Upper lobe of left lung (tissue), 6 donors: ENCODE measurements around the gene CPVL. TPM values are rescaled to one million over a fixed set of nuclear protein-coding genes. Genes with fewer than 3 reads are reported as not detected.

Experiments
- ATAC-seq, 2 donors: fragments of 200-7000 bp; cut with Tn5 transposase; one replicate each; pipeline ENCODE4 v1.9.1; 2022; ENCODE audit warnings: mild to moderate bottlenecking in 2 of 2, moderate library complexity in 2 of 2; ENCODE audit not compliant: low FRiP score in 2 of 2
- DNase-seq, 2 donors: peaks; one replicate each; pipeline ENCODE4 v3.0.0-alpha.2; 2019 to 2020
- H3K27ac ChIP-seq, 4 donors: fragments of 200-600 bp; sonication (generic); one replicate each; pipeline ENCODE4 v1.5.1; 2016 to 2019
- H3K27me3 ChIP-seq, 4 donors: fragments of 200-600 bp; sonication (generic); one replicate each; pipeline ENCODE4 v1.5.1; 2017 to 2019
- H3K36me3 ChIP-seq, 4 donors: fragments of 200-600 bp; sonication (generic); one replicate each; pipeline ENCODE4 v1.5.1; 2016 to 2019
- H3K4me1 ChIP-seq, 4 donors: fragments of 200-600 bp; sonication (generic); one replicate each; pipeline ENCODE4 v1.5.1; 2018 to 2019
- H3K4me3 ChIP-seq, 4 donors: fragments of 200-600 bp; sonication (generic); one replicate each; pipeline ENCODE4 v1.5.1; 2017 to 2019; ENCODE audit warnings: mild to moderate bottlenecking in 2 of 4, moderate library complexity in 1 of 4
- H3K9me3 ChIP-seq, 4 donors: fragments of 200-600 bp; sonication (generic); one replicate each; pipeline ENCODE4 v1.5.1; 2018 to 2019
- EP300 ChIP-seq, 4 donors: sonication (generic); formaldehyde crosslinking; IDR thresholded peaks; one replicate each; pipeline ENCODE4 v1.5.1; 2017; ENCODE audit warnings: antibody characterized with exemption in 4 of 4, control low read depth in 2 of 4
- POLR2A ChIP-seq, 4 donors: fragments of 450-650 bp; IDR thresholded peaks; one replicate each; pipeline ENCODE4 v1.5.1; 2016 to 2017; ENCODE audit warnings: antibody characterized with exemption in 4 of 4, mild to moderate bottlenecking in 2 of 4
- POLR2AphosphoS5 ChIP-seq, 2 donors: sonication (generic); formaldehyde crosslinking; IDR thresholded peaks; one replicate each; pipeline ENCODE4 v1.5.1; 2017; ENCODE audit warnings: antibody characterized with exemption in 2 of 2
- WGBS, 2 donors: methylation state at CpG; one replicate each; pipeline ENCODE4 v1.1.5; 2017 to 2018; 5-methylcytosine and 5-hydroxymethylcytosine counted together
- total RNA-seq, 6 donors: library from RNA; depleted of rRNA in 4 of 6; stranded (reverse); fragments of >200 nt in 4 of 6; gene quantifications; one replicate each; pipeline versions ENCODE4 v1.1.0 to v1.2.1, GENCODE V29; 2016 to 2021
- TF ChIP-seq, protein P1 (sequence below), 6 experiments: fragments of 450-650 bp in 4 of 6; fragments of 200-600 bp in 2 of 6; sonication (generic) in 2 of 6; IDR thresholded peaks; one replicate each; pipeline ENCODE4 v1.5.1; 2016 to 2019; ENCODE audit warnings: antibody characterized with exemption in 6 of 6
- donor health status: DM: no; HTN: no; CAD: no; lungs with moderate emphysema.
- donor health status: DM: no; HTN: yes; CAD: no; lungs with severe emphysema.

The CPVL gene
- total RNA-seq, 6 donors from 2014 or later = 4.6 to 47.4 (median 23.2) TPM

DNA sequence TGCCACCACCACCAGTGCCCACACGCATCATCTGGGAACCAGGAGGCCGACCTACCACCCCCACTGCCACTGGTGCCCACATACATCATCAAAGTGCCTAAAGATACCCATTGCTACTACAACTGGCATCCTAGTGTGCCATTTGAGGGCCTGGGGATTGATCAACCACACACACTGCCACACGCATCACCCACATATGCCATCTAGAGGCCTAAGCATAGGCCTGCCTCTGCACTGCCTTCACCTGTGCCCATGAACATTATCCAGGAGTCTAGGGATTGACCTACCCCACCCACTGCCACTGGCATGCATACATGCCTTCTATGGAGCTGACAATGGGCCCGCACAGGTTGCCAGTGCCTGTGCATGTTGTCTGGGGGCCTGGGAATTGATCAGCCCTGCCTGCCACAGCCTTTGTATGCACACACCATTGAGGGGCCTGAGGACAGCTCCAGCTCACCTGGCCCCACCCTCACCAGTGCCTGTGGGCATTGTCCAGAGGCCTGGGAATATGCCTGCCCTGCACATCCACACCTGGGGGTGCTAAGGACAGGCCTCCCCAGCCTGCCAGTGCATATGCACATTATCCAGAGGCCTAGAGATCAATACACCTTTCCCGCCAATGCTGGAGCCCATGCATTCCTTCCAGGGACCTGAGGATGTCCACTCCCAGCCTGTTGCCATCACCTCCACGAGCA is 123.9 kb downstream of the CPVL start:
- DNase-seq (no peak), ATAC-seq (peak; percentile 14 to 59)
- no peaks in the 10 kb centered on the region for H3K27me3 ChIP-seq
- 92 to 100% methylated on average over 3 to 6 of the region's 6 CpGs for WGBS, 2 donors
- H3K4me3 ChIP-seq = no peak overlapping the region
- peaks cover 12 to 16% (median 12%) of the 10 kb centered on the region in 4 donors for H3K9me3 ChIP-seq
- no peaks in the 10 kb centered on the region for H3K36me3 ChIP-seq
- no peak overlapping the region for H3K27ac ChIP-seq
- no peak for TF ChIP-seq POLR2A (IDR thresholded peaks at IDR 0.05)
- no peak for TF ChIP-seq POLR2AphosphoS5 (IDR thresholded peaks at IDR 0.05)
- TF ChIP-seq, protein P1, sequence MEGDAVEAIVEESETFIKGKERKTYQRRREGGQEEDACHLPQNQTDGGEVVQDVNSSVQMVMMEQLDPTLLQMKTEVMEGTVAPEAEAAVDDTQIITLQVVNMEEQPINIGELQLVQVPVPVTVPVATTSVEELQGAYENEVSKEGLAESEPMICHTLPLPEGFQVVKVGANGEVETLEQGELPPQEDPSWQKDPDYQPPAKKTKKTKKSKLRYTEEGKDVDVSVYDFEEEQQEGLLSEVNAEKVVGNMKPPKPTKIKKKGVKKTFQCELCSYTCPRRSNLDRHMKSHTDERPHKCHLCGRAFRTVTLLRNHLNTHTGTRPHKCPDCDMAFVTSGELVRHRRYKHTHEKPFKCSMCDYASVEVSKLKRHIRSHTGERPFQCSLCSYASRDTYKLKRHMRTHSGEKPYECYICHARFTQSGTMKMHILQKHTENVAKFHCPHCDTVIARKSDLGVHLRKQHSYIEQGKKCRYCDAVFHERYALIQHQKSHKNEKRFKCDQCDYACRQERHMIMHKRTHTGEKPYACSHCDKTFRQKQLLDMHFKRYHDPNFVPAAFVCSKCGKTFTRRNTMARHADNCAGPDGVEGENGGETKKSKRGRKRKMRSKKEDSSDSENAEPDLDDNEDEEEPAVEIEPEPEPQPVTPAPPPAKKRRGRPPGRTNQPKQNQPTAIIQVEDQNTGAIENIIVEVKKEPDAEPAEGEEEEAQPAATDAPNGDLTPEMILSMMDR (IDR thresholded peaks at IDR 0.05) = no peak
- TF ChIP-seq EP300 (IDR thresholded peaks at IDR 0.05) = no peak
- no peaks in the 10 kb centered on the region for H3K4me1 ChIP-seq

DNA sequence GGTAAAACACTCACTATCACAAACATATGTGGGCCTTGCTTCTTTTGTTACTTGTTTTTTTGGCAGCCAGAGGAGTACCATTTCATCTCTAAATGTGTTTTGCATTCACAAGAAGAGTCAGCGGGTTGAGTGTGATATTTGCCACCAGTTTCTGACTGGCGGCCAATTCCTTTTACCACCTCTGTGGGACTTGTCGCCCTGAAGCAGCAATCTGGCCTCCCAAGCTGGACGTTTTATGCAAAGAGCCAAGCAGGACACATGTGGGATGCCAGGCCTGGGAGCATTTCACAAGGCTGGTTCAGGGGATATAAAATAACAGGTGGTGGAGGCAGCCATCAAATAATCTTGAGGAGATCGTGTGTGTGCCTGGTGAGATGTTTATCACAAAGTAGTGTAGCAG is 126.4 kb downstream of the CPVL start:
- peaks cover 4 to 10% (median 6%) of the 10 kb centered on the region in 4 donors for H3K9me3 ChIP-seq
- H3K4me1 ChIP-seq = no peaks in the 10 kb centered on the region
- no peak for ATAC-seq
- no peak for DNase-seq
- no peaks in the 10 kb centered on the region for H3K36me3 ChIP-seq
- H3K27ac ChIP-seq = no peak overlapping the region
- WGBS, 2 donors = 84 to 88% methylated on average over 5 of the region's 5 CpGs
- no peak overlapping the region for H3K4me3 ChIP-seq
- no peaks in the 10 kb centered on the region for H3K27me3 ChIP-seq
- no peak for TF ChIP-seq EP300 (IDR thresholded peaks at IDR 0.05)
- no peak for TF ChIP-seq POLR2A (IDR thresholded peaks at IDR 0.05)
- no peak for TF ChIP-seq POLR2AphosphoS5 (IDR thresholded peaks at IDR 0.05)
- TF ChIP-seq, protein P1 (IDR thresholded peaks at IDR 0.05) = no peak

DNA sequence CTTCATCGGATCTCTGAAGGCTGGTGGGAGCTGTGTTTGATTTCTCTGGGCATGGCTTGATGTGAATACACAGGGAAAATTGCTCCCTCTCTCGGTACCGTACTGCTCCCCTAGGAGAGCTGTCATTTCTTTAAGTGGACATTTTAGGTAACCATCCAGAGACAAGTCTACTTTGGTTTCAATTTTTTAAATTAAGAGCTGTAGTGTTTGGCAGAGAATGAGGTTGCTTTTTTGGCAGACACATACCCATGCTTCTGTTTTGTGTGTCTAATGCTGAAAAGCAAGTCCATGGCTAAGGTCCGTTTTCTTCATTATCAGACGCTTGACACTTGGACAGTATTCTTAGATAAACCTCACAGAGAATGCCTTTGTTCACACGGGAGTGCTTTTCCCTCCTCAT is 127.0 kb downstream of the CPVL start:
- peaks cover 0 to 5% (median 1%) of the 10 kb centered on the region in 4 donors for H3K9me3 ChIP-seq
- no peak overlapping the region for H3K4me3 ChIP-seq
- no peaks in the 10 kb centered on the region for H3K36me3 ChIP-seq
- ATAC-seq (no peak), DNase-seq (no peak)
- WGBS, 2 donors = 63 to 73% methylated on average over 6 of the region's 6 CpGs
- no peaks in the 10 kb centered on the region for H3K27me3 ChIP-seq
- H3K4me1 ChIP-seq = no peaks in the 10 kb centered on the region
- TF ChIP-seq, protein P1 (IDR thresholded peaks at IDR 0.05) = no peak
- TF ChIP-seq POLR2AphosphoS5 (IDR thresholded peaks at IDR 0.05) (no peak), POLR2A (IDR thresholded peaks at IDR 0.05) (no peak), EP300 (IDR thresholded peaks at IDR 0.05) (no peak)
- no peak overlapping the region for H3K27ac ChIP-seq

DNA sequence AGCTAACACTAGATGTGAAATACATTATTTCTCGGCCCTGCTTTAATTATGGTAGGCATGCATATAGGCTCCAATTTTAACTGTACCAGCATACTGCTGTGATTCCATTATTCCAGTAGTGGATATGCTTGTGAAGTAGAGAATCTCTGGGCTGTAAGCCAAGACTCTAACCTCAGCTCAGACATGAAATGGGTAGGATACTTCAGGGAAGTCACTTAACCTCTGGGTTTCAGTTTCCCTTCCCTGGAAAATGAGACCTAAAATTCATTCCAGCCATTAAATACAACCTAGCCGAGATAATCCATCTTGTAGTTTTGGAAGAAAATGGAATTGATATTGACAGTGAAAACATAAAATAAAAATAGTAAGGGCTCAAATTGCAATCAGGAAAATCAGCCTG is 128.6 kb downstream of the CPVL start:
- TF ChIP-seq POLR2A (IDR thresholded peaks at IDR 0.05) = no peak
- TF ChIP-seq, protein P1 (IDR thresholded peaks at IDR 0.05) = no peak
- WGBS, 2 donors = 76 to 82% methylated on average over 2 of the region's 2 CpGs
- no peaks in the 10 kb centered on the region for H3K9me3 ChIP-seq
- no peak overlapping the region for H3K27ac ChIP-seq
- H3K4me3 ChIP-seq = no peak overlapping the region
- DNase-seq = no peak
- no peaks in the 10 kb centered on the region for H3K4me1 ChIP-seq
- H3K36me3 ChIP-seq = no peaks in the 10 kb centered on the region
- H3K27me3 ChIP-seq = no peaks in the 10 kb centered on the region
- no peak for ATAC-seq

DNA sequence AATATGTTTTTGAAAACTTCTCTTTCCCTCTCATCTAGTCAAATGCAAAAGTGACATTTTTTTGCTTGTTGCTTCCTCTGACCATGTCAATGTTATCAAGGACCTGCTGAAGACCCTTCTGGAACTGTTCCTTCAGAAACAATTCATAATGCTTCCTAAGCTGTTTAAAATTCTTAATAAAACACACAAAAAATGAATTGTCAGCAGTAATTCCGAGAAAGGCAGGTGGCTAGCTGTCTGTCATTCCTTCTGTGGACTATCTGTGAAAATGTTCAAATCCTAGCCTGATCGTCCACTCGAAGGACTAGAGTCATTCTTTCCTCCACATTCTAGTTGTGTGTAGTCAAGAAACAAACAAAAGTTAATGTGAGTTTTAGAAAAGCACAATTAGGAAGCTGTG is 131.6 kb downstream of the CPVL start:
- no peaks in the 10 kb centered on the region for H3K9me3 ChIP-seq
- no peak overlapping the region for H3K27ac ChIP-seq
- H3K36me3 ChIP-seq = no peaks in the 10 kb centered on the region
- no peak overlapping the region for H3K4me3 ChIP-seq
- TF ChIP-seq EP300 (IDR thresholded peaks at IDR 0.05) = no peak
- no peak for TF ChIP-seq POLR2AphosphoS5 (IDR thresholded peaks at IDR 0.05)
- TF ChIP-seq, protein P1 (IDR thresholded peaks at IDR 0.05) = no peak
- TF ChIP-seq POLR2A (IDR thresholded peaks at IDR 0.05) = no peak
- DNase-seq (no peak), ATAC-seq (no peak)
- H3K27me3 ChIP-seq = no peaks in the 10 kb centered on the region
- WGBS, 2 donors = 93 to 94% methylated on average over 3 of the region's 3 CpGs
- H3K4me1 ChIP-seq = no peaks in the 10 kb centered on the region
